ENCODE measurements around the gene NYNRIN. TPM values are rescaled to one million over a fixed set of nuclear protein-coding genes. Genes with fewer than 3 reads are reported as not detected.

Gene NYNRIN
- total RNA-seq, 1 donor from 2014 or later, result not detected

DNA sequence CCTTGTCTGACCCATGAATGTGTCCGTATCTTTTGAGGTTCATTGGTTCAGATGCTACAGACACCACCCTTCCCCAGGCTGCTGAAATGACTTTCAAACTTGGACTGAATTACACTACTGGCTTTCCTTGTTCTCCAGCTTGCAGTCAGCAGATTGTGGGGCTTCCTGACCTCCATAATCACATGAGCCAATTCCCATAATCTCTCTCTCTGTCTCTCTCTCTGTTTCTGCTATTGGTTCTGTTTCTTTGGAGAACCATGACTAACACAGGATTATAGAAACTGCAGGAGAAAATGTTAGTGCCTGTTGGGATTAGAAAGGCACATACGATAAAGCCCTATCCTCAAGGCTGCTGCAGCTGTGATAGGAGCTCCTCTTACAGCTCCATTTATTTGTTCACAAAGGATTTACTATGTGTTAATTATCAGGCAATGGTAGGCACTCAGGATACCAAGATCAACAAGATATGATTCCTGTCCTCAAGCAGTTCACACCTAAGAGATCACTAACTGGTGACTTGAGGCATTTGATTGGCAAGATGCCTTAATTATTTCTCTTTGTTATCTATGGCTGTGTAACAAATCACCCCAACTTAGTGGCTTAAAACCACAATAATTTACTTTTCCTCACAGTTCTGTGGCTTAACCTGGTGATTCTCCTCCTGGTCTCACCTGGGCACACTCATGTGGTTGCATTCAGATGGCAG is 10.2 kb upstream of the NYNRIN start:
- intact Hi-C loops (cut with micrococcal nuclease), result no loop called here
- H3K9me3 Mint-ChIP-seq, result no peaks in the 10 kb centered on the region

GRCh38 chr14:24389226-24389848 is 9.5 kb upstream of the NYNRIN start:
- Mint-ChIP-seq H3K36me3 (ENCODE audit: low read depth) (no peaks in the 10 kb centered on the region), H3K4me3 (no peak overlapping the region), H3K9me3 (no peaks in the 10 kb centered on the region), H3K4me1 (ENCODE audit: low read depth) (no peaks in the 10 kb centered on the region), H3K27ac (no peak overlapping the region), H3K27me3 (ENCODE audit: insufficient read depth) (peaks cover 22% of the 10 kb centered on the region)
- intact Hi-C loops (cut with micrococcal nuclease), result no loop called here
- DNase-seq (ENCODE audit: low spot score), result no peak

More for the DNA sequence above, 10.2 kb upstream of the NYNRIN start:
- DNase-seq (ENCODE audit: low spot score), result no peak
- H3K27ac Mint-ChIP-seq, result no peak overlapping the region
- H3K4me3 Mint-ChIP-seq, result no peak overlapping the region
- H3K36me3 Mint-ChIP-seq (ENCODE audit: low read depth), result no peaks in the 10 kb centered on the region
- H3K27me3 Mint-ChIP-seq (ENCODE audit: insufficient read depth), result peaks cover 21% of the 10 kb centered on the region
- no peaks in the 10 kb centered on the region for H3K4me1 Mint-ChIP-seq (ENCODE audit: low read depth)

DNA sequence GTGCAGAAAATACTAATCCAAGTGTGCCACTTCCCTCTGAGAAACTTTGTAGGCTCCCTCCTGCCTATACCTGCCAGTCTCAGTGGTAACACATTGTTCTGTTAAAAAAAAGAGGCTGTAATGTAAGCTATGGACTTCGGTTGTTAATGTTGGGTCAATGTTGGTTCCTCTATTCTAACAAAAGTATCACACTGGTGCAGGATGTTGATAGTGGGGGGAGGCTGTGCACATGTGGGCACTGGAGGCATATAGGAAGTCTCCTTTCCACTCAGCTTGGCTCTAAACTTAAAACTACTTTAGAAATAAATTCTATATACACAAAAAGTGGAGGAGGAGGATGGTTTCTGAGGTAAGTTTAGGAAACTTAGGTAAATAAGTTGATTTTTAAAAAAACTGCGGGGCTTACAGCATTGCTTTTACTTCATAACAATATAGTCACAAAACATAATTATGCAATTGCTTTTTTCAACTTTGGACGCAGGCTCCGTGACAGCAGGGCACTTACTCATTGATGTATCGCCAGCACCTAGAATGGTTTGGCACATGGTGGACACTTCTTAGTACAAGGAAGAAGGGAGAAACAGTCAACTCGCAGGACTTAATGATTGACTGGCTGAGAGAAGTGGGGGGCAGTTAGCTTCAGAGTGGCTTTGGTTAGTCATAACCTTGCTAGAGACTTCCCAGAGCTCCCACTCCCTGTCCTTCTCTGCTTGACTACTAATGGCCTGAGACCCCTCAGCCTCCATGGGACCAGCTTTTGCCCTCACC is 7.9 kb upstream of the NYNRIN start:
- DNase-seq (ENCODE audit: low spot score), result no peak
- intact Hi-C loops (cut with micrococcal nuclease), result no loop called here
- H3K4me1 Mint-ChIP-seq (ENCODE audit: low read depth), result no peaks in the 10 kb centered on the region
- no peak overlapping the region for H3K27ac Mint-ChIP-seq
- H3K36me3 Mint-ChIP-seq (ENCODE audit: low read depth), result no peaks in the 10 kb centered on the region
- peaks cover 16% of the 10 kb centered on the region for H3K27me3 Mint-ChIP-seq (ENCODE audit: insufficient read depth)
- H3K4me3 Mint-ChIP-seq, result no peak overlapping the region
- H3K9me3 Mint-ChIP-seq, result no peaks in the 10 kb centered on the region

GRCh38 chr14:24392325-24393091 is 6.3 kb upstream of the NYNRIN start:
- Mint-ChIP-seq H3K4me1 (ENCODE audit: low read depth) (no peaks in the 10 kb centered on the region), H3K9me3 (no peaks in the 10 kb centered on the region), H3K4me3 (no peak overlapping the region), H3K27ac (no peak overlapping the region), H3K27me3 (ENCODE audit: insufficient read depth) (peaks cover 19% of the 10 kb centered on the region), H3K36me3 (ENCODE audit: low read depth) (no peaks in the 10 kb centered on the region)
- no peak for DNase-seq (ENCODE audit: low spot score)
- intact Hi-C loops (cut with micrococcal nuclease), result no loop called here

DNA sequence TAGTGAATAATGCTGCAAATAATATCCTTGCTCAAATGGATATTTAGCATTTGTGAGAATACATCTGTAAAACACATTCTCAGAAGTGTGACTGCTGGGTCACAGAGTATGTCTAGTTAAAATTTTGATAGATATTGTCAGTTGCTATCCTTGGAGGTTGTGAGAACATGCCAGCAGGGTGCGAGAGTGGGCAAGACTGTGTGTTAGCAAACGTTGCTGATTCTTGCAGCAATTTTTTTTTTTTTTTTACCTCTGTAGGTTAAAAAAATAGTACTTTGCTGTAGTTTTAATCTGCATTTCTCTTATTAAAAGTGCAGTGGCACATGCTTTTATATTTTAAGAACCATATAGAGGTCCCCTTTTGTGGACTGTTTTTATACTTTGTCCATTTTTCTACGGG is 4.5 kb upstream of the NYNRIN start:
- Mint-ChIP-seq H3K36me3 (ENCODE audit: low read depth) (no peaks in the 10 kb centered on the region), H3K27ac (no peak overlapping the region), H3K4me1 (ENCODE audit: low read depth) (no peaks in the 10 kb centered on the region), H3K4me3 (no peak overlapping the region), H3K27me3 (ENCODE audit: insufficient read depth) (peaks cover 16% of the 10 kb centered on the region), H3K9me3 (no peaks in the 10 kb centered on the region)
- intact Hi-C loops (cut with micrococcal nuclease), result no loop called here
- DNase-seq (ENCODE audit: low spot score), result no peak

DNA sequence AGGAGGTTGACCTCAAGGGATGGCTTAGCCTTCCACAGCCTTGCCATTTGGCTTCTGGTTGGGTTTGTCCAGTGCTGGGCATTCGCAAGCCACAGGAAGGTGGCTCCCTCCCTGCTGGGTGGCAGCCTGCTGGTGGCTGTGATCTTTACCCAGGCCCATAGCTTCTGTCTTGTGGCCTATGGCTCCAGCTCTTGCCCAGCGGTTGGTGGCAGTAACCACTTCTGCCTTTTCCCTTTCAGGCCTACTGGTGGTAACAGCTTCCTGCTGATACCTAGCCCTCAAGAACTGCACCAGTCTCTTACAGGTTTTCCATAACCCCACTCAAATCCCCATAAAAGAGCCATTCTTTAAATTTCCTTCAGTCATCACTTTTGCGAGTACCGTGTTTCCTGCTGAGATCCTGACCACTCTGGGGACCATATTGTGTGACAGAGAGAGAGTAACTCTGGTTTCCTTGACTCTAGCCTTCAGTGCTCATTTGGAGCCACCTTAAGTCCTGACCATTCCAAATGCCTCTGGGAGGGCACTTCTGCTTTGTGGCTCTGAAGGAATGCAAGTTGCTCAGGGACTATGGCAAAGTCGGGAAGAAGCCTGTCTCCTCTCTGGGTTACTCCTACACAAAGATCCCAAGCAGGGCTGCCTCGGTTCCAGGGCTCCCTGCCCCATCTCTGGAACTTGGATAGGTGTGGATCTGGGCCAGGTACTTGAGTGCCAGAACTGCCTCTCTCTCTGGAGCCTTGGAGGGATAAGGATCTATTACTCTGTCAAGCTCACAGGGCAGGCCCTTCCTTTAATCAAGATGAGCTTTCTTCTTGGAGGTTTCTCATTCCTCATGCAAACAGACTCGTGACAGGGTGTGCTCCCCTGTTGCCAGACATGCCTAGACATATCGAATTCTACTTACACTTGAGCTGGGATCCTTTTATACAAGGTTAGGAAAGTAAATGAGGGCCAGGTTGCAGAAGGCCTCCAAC is 2.9 kb upstream of the NYNRIN start:
- Mint-ChIP-seq H3K36me3 (ENCODE audit: low read depth) (no peaks in the 10 kb centered on the region), H3K4me1 (ENCODE audit: low read depth) (no peaks in the 10 kb centered on the region), H3K27ac (no peak overlapping the region), H3K4me3 (no peak overlapping the region), H3K9me3 (no peaks in the 10 kb centered on the region), H3K27me3 (ENCODE audit: insufficient read depth) (peaks cover 20% of the 10 kb centered on the region)
- intact Hi-C loops (cut with micrococcal nuclease), result no loop called here
- no peak for DNase-seq (ENCODE audit: low spot score)

DNA sequence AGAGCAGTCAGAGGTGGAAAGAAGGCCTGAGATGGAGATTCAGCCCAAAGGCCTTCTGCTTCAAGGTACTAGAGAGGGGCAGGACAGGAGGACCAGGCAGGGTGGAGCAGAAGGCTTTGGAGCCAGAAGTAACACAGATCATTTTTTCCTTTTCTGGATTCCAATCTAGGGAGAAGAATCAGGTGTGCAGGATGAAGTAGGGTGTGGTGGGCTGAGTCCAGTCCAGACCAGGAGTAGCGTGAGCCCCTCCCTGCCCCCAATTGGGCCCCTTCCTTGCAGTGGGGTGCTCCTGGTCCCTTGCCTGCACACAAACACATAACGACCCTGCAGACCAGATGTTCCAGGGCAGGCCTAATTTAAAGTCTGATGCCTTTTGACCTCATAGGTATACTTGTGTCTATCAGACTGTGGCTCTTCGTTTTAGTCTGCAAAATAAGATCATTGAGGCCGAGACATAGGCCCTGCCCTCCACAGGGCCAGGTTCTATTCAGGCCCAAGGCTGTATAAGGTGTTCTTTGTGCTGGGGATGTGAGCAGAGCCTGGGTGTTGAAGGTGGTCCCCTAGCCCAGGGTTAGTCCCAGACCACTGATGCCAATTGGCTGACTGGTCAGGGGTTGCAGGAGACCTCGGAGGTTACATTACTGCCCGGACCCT is 1.0 kb upstream of the NYNRIN start:
- no peak for DNase-seq (ENCODE audit: low spot score)
- Mint-ChIP-seq H3K4me1 (ENCODE audit: low read depth) (no peaks in the 10 kb centered on the region), H3K27me3 (ENCODE audit: insufficient read depth) (peaks cover 18% of the 10 kb centered on the region), H3K27ac (no peak overlapping the region), H3K9me3 (no peaks in the 10 kb centered on the region), H3K36me3 (ENCODE audit: low read depth) (no peaks in the 10 kb centered on the region), H3K4me3 (no peak overlapping the region)
- intact Hi-C loops (cut with micrococcal nuclease), result loop anchor here (2.0 kb wide), 1 partner anchor 33 kb away; no protein-coding TSS in a partner anchor

DNA sequence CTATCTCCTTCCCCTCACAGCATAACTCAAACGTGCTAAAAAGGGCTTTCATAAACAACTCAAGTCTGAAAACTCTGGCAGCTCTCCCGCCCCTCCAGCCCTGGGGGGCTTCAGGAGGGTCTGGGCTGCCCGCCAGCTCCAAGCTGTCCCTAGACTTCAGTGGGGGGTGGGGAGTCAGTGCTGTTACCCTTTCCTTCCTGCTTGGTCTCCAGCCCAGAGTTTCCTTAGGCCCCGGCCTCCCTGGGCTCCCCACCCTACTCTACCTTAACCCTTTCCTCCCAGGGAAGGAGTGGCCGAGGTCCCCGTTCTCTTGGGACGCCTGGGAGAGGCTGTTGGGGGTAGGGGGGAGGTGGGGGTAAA is 530 bp upstream of the NYNRIN start:
- no peaks in the 10 kb centered on the region for H3K9me3 Mint-ChIP-seq
- no peak overlapping the region for H3K27ac Mint-ChIP-seq
- no peak overlapping the region for H3K4me3 Mint-ChIP-seq
- no peak for DNase-seq (ENCODE audit: low spot score)
- no peaks in the 10 kb centered on the region for H3K4me1 Mint-ChIP-seq (ENCODE audit: low read depth)
- intact Hi-C loops (cut with micrococcal nuclease), result loop anchor here (2.0 kb wide), 1 partner anchor 33 kb away; no protein-coding TSS in a partner anchor
- H3K36me3 Mint-ChIP-seq (ENCODE audit: low read depth), result no peaks in the 10 kb centered on the region
- peaks cover 23% of the 10 kb centered on the region for H3K27me3 Mint-ChIP-seq (ENCODE audit: insufficient read depth)

DNA sequence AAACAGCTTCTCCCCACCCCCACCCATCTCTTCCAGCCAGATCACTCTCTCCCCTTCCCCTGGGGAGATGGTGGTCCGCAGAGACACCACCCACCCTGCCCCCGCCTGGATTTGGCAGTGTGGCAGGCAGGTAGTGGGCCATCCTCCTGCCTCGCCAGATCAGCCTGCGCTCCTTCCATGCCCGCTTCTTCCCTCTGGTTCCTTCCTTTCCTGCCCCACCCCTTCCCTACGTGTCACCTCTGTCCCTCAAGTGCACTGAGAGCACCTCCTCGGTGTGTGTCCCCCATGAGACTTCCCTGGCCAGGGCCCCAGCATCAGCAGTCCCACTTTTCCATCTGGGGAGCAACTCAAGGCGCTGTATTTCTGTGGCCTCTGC is 632 bp downstream of the NYNRIN start:
- Mint-ChIP-seq H3K9me3 (no peaks in the 10 kb centered on the region), H3K27me3 (ENCODE audit: insufficient read depth) (peaks cover 26% of the 10 kb centered on the region), H3K27ac (no peak overlapping the region), H3K4me3 (peak overlapping the region; percentile 8), H3K36me3 (ENCODE audit: low read depth) (no peaks in the 10 kb centered on the region), H3K4me1 (ENCODE audit: low read depth) (no peaks in the 10 kb centered on the region)
- intact Hi-C loops (cut with micrococcal nuclease), result loop anchor here (2.0 kb wide), 1 partner anchor 31 kb away; no protein-coding TSS in a partner anchor
- DNase-seq (ENCODE audit: low spot score), result no peak

GRCh38 chr14:24399999-24400718 is 1.4 kb downstream of the NYNRIN start:
- H3K9me3 Mint-ChIP-seq, result no peaks in the 10 kb centered on the region
- H3K4me3 Mint-ChIP-seq, result no peak overlapping the region
- H3K27me3 Mint-ChIP-seq (ENCODE audit: insufficient read depth), result peaks cover 32% of the 10 kb centered on the region
- H3K27ac Mint-ChIP-seq, result no peak overlapping the region
- intact Hi-C loops (cut with micrococcal nuclease), result loop anchor here (2.0 kb wide), 1 partner anchor 31 kb away; no protein-coding TSS in a partner anchor
- H3K4me1 Mint-ChIP-seq (ENCODE audit: low read depth), result no peaks in the 10 kb centered on the region
- no peak for DNase-seq (ENCODE audit: low spot score)
- no peaks in the 10 kb centered on the region for H3K36me3 Mint-ChIP-seq (ENCODE audit: low read depth)
